Coronary artery (tissue), 2 donors: ENCODE data around the gene SLC20A1.

Source experiments
- DNase-seq: peaks from one replicate; pipeline ENCODE4 v3.0.0-alpha.2; 2017; ENCODE audit warnings: low spot score
- H3K27ac ChIP-seq, 2 donors: fragments of 200-600 bp; sonication (generic); one replicate each; pipeline ENCODE4 v1.5.1; 2016 to 2019
- H3K4me3 ChIP-seq: fragments of 200-600 bp; sonication (generic); 2 replicates; pipeline ENCODE4 v1.5.1; 2016; ENCODE audit warnings: mild to moderate bottlenecking, moderate library complexity
- CTCF ChIP-seq: fragments of 200-600 bp; sonication (generic); IDR thresholded peaks from one replicate; pipeline ENCODE4 v1.5.1; 2019; ENCODE audit warnings: antibody characterized with exemption

Gene SLC20A1

GRCh38 chr2:112683550-112684414, 38.0 kb downstream of the SLC20A1 start:
- no peak overlapping the region for H3K4me3 ChIP-seq
- no peak for DNase-seq
- TF ChIP-seq CTCF: no peak
- H3K27ac ChIP-seq: no peak overlapping the region

GRCh38 chr2:112684415-112684775, 38.7 kb downstream of the SLC20A1 start:
- H3K27ac ChIP-seq: no peak overlapping the region
- DNase-seq: no peak
- no peak for TF ChIP-seq CTCF
- no peak overlapping the region for H3K4me3 ChIP-seq

GRCh38 chr2:112685271-112685884, 39.6 kb downstream of the SLC20A1 start:
- Histone ChIP-seq H3K27ac (no peak overlapping the region), H3K4me3 (no peak overlapping the region)
- no peak for TF ChIP-seq CTCF
- no peak for DNase-seq

GRCh38 chr2:112686348-112687217, 40.8 kb downstream of the SLC20A1 start:
- no peak overlapping the region for H3K4me3 ChIP-seq
- no peak for DNase-seq
- H3K27ac ChIP-seq: no peak overlapping the region
- TF ChIP-seq CTCF: no peak

GRCh38 chr2:112687522-112687921, 41.8 kb downstream of the SLC20A1 start:
- Histone ChIP-seq H3K27ac (no peak overlapping the region), H3K4me3 (no peak overlapping the region)
- no peak for TF ChIP-seq CTCF
- no peak for DNase-seq

- no peak overlapping the region for H3K27ac ChIP-seq
Measured at GRCh38 chr2:112688086-112688880, 42.5 kb downstream of the SLC20A1 start.

More at GRCh38 chr2:112688086-112688880, 42.5 kb downstream of the SLC20A1 start:
- no peak overlapping the region for H3K4me3 ChIP-seq
- no peak for TF ChIP-seq CTCF
- no peak for DNase-seq
